Measurements from ENCODE around the gene MGAT4B.

The MGAT4B gene

DNA sequence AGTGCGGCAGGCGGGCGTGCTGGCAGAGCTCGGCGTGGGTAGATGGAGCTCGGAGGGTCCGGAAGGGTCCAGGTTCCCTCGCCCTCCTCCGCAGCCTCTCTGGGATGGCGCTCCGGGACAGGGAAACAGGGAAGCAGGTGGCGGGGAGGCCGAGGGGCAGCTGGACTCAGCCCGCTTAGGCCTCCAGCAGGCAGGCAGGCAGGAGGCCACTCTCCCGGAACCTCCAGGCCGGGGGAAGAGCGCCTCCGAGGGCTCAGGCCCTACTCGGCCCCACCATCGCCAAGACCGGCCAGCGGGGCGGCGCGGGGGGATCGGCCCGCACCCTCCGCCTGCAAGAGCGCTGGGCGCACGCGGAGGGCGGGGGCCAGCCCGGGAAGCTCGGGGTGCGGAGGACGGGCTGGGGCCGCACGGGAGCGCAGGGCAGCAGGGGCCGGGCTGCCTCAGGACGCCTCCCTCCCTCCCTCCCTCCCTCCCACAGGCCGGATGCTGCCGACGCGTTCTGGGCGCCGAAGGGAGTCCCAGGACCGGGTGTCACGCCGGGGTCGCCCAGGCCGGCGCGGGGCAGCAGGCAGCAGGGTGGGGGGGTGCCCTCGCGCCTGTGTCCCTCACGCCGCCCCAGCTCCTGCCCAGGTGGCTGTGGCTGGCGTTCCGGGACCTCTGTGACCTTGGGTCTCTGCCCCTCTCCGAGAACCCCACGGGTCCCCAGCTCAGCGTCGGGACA, 977 bp downstream of the MGAT4B start:
- peak; percentile 42 for DNase-seq

DNA sequence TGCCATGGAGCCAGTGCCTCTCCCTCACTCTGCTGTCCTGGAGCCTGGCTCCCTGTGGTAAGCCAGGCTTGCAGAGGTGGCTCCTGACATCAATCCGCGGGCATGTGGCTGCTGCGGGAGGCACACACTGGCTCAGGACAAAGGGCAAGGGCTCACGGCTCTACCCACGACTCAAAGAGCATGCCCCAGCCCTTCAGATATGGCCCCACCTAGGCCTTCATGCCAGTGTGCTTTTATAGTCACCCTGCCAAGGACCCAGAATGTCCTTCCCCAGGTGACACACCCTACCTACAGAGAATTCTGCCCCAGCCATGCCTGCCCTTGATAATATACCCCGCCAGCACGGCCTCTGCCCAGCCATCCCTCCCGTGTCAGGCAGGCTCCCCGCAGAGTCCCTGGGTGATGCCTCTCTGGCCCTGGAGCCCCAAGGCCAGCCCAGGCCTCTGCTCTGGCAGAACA, 1.6 kb downstream of the MGAT4B start:
- DNase-seq = no peak

DNA sequence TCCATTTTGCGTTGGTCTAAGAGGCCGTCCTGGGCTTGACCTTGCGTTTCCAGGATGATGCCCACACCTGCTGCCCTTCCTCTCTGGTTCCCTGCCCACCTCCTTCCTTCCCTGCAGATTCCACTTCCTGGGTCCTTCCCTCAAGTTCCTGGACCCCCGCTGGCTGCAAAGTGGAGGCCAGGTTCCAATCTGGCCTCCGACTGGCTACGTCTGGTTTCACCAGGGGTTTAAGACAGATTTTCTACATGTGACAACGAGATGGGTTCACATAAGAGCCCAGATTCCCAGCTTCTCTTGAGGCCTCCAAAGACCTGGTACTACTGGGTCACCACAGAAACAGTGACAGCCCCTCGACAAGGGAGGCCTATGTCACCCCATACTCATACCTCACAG, 2.1 kb downstream of the MGAT4B start:
- no peak for DNase-seq

- DNase-seq = peak; percentile 44
Observed at GRCh38 chr5:179803651-179804554, 2.8 kb downstream of the MGAT4B start.

DNA sequence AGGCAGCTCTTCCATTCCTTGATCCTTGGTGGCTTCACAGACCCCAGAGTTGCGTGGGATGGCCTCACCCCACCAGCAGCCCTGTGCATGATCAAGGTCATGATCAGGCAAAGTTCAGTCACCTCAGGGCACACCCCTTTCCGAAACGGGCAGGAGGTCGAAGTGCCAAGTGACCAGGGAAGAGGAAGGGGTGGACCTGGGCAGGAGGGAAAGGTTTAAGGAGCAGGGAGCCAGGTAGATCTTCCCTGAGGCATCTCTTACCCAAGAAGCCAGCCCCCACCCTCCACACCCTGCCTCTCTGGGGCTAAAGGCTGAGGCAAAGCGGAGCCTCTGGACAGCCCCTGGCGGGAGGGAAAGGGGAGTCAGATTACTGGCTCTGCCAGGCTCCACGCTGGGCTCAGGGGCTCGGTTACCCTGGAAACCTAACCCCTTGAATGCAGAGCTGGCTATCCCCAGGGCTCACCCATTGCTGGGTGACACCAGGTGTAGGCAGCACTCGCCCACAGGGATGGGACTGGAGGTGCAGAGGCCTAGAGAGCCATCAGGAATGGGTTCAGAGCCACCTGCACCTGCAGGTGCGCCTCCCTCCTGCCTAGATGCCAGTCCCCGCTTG, 3.6 kb downstream of the MGAT4B start:
- no peak for DNase-seq

GRCh38 chr5:179802207-179802883, 4.3 kb downstream of the MGAT4B start:
- no peak for DNase-seq

DNA sequence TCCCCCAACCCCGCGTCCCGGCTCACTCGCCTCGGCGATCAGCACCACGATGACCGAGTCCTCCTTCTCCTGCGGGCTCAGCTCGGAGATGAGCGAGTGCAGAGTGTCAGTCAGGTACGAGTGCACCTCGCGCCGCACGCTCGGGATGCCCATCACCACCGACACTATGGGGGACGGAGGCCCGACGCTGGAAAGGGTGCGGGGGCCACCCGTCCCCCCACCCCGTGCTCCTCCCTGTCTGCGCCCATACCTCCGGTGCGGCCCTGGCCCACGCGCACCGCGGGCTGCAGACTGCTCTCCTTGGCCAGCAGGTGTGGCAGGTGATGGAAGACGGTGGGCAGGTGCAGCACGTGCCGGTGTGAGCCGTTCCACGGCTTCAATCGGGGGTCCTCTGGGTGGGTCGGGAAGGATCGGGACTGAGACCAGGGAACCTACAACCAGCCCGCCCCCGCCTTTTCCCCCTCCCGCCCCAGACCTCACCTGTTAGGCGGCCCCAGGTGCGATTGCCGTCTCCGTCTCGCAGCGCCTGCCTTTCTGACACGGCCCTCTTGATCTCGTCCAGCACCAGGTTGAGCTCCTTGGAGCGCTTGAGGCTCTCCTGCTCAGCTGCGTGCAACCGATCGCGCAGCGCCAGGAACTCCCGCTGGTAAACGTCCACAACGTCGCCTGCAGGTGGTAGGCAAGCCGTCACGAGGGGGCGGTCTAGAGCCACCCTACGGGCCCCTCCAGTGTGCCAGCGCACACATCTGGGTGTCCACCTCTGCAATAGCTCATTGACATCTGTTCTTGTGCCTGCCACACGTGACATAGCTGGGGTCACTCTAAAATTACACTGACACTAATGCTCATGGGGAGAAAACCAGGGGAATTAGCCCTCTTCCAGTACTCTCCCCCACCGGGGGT, 5.1 kb downstream of the MGAT4B start:
- no peak for DNase-seq

DNA sequence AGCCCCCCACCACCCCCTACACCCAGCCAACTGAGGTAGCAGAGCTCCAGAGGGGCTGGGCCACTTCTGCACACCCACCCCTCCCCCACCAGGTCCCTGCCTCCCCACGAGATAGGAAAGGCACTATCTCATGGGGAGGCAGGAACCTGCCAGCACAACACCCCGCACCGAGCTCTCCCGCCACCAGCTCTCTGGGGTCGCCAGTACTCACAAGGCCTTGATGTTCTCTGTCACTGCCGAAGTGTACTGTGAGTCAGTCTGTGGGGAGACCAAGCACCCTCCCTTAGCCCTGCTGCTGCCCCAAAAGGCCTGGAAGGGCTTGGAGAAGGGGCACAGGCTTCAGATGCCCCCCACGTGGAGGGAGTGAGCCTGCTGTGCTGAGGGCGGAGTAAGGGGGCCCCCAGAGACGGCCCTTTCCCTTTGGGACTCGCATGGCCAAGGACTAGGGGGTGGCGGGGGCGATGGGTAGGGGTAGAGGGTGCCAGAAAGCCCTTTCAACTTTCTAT, 5.9 kb downstream of the MGAT4B start:
- DNase-seq = no peak

DNA sequence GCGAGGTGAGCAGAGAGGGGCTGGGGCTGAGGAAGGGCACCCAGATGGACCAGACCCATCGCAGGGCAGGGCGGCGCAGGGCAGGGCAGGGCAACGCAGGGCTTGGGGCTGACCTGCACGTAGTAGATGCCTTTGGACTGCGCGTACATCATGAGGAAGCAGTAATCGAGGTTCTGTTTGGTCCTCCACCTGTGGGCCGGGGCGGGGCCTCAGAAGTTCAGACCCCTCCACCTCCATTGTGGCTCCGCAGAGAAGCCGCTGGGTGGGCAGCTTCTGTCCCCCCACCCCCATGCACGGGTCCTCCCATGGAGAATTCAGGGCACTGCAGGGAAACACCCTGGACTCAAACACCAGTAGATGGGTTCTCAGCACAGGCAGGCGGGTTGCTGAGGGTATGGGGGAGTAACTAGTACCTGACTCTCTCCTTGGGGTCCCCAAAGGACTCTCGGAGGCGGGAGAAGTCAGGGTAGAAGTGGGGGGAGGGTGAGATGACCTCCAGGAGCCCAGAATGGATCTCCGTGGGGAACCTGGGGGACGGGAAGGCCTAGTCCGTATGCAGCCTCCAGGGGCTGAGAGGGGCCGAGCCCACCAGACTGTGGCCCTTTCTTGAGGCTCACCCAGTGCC, 6.5 kb downstream of the MGAT4B start:
- DNase-seq = no peak

- DNase-seq = no peak
Observed at GRCh38 chr5:179799644-179799973, 7.1 kb downstream of the MGAT4B start.

DNA sequence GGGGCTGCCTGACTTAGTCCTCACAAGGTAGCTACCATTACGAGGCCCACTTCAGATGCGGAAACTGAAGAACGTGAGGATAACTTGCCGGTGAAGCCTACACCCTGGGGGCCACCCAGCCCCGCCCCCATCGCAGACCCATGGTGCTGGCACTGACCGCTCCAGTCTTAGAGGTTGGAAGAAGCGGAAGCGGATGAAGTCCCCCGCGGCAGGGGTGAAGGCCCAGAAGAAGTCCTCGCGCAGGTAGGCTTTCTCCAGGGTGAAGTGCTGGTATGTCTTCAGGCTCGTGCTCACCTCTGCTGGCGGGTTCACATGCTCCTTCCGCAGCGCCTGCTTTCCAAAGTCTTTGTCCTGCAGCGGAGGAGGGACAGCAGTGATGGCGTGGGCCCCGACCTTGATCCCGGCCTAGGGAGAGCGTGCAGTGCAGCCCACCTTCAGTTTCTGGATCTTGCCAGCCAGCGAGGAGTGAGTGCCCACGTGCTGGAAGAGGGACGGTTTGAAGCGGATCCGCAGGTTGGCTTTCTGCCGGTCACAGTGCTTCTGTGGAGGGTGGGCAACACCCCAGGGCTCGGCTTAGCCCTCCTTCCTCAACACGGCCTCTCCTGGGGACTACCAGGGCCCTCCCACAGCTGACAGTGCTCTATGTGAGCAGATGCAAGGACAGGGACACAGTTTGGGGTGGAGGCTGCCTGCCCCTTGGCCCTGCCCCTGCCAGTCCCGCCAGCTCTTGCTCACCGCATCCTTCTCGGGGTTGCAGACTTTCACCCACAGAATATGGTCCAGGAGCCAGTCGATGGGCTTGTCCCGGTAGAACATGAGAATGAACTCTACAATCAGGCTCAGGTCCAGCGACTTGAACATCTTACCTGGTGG, 7.7 kb downstream of the MGAT4B start:
- no peak for DNase-seq

DNA sequence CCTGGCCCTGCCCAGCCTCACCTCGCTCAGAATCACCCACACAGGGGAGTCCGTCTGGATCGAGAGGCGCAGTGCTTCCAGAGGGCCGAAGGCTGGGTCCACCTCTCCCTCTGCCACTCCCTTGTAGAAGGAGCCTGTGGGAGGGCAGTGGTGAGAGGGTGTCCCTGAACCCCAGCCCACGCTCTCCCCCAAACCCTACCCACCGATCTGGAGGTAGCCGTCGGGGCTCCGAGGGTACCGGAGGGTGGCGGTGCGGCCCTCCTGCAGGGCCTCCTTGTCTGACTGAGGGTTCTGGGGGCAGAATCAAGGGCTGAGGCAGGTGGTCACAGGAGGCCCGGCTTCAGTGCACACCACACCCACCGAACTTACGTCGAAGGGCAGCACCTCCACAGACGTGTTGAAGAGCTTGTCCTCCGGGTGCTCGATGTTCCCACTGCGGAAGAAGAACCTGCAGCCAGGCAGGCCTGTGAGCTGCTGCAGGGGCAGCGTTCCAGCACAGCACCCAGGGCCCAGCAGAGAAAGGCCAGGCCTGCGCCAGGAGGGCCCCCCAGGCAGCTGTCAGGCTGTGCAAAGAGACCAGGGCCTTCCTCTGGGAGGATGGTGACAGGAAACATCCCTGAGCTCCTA, 8.4 kb downstream of the MGAT4B start:
- DNase-seq = no peak

- no peak for DNase-seq
Observed at GRCh38 chr5:179797741-179798140, 8.9 kb downstream of the MGAT4B start.

DNA sequence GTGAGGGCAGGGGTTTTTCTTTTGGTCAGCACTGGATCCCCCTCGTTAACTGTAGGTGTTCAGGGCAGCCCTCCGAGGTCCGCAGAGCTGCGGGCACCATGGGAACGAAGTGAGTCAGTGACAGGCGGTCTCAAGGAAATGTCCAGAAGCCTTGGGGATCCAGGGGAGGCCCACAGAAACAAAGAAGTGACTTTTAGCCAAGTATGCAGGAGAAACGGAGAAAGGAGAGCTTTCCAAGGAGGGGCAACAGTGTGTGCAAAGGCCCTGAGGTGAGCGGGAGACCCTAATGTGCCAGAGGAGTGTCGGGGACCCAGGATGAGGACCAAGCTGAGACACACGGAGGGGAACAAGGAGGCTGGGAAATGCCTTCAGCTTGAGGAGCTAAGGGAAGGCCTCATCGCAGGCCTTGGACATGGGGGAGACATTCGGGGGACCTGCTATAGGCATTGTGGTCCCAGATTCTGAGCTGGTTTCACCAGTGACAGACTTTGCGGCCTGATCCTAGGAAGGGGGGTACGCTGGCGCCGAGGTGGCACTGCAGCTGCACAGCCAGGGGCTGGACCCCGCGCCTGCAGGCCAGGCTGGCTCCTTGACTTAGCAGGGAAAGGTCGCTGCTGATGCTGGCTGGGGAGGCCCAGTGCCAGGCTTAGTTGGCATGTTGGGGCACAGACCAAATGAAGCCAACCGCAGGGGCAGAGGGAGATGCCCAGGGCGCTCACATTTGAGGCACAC, 9.6 kb downstream of the MGAT4B start:
- no peak for DNase-seq

DNA sequence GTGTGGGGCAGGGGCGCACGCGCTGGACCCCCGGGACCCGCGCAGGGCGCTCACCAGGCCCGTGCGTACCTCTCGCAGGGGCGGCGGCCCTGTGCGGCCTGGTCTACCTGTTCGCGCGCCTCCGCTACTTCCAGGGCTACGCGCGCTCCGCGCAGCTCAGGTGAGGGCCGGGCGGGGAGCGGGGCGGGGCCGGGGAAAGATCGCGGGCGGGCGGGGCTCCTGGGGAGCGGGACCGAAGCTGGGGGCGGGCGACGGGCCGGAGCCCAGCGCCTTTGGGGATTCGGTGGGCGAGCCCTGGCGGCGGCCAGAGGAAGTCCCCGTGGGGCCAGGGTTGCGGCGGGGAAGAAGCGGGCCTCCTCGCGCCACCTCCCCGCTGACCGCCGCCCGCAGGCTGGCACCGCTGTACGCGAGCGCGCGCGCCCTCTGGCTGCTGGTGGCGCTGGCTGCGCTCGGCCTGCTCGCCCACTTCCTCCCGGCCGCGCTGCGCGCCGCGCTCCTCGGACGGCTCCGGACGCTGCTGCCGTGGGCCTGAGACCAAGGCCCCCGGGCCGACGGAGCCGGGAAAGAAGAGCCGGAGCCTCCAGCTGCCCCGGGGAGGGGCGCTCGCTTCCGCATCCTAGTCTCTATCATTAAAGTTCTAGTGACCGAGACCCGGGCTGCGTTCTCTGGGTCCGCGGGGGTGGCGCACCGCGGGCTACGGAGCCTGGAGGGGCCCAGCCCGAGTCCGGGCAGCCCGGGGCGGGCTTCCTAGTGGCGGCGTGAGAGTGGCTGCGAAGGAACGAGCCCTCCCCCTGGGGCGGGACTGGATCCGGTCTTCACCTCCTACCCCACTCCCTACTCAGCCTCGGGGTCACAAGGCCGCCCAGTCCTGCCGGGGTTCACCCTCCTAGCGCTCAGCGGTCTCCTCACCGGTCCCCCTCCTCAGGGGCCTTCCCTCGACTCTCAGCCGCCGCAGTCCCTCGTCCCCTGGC, 10.5 kb downstream of the MGAT4B start:
- peak; percentile 86 for DNase-seq

DNA sequence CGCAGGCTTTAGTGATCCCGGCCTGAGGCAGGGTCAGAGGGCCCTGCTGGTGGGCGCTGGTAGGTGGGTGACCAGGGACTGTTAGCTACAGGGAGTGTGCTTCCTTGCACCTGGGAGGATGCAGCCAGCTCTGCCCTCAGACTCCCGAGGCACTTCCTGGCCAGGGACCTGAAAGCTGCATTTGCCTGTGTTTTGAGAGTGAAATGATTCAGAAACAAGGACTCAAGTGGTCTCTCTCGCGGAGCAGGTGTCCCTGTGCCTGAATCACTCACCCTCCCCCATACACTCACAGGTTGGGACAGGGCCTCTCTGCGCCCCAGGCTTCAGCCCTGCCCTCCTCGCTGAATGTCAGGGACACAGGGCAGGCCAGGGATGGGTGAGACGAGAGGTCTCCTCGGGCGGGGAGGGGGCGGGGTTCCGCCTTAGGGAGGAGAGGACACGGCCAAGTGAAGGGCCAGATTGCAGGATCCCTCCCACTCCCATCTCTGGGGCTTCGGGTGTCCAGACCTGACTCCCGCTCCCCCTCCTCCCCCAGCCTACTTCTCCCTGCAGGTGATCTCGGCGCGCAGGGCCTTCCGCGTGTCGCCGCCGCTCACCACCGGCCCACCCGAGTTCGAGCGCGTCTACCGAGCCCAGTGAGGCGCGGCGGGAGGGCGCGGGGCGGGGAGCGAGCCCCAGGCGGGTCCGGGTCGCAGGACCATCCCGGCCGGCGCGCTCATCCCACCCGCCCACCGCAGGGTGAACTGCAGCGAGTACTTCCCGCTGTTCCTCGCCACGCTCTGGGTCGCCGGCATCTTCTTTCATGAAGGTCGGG, 11.4 kb downstream of the MGAT4B start:
- no peak for DNase-seq

DNA sequence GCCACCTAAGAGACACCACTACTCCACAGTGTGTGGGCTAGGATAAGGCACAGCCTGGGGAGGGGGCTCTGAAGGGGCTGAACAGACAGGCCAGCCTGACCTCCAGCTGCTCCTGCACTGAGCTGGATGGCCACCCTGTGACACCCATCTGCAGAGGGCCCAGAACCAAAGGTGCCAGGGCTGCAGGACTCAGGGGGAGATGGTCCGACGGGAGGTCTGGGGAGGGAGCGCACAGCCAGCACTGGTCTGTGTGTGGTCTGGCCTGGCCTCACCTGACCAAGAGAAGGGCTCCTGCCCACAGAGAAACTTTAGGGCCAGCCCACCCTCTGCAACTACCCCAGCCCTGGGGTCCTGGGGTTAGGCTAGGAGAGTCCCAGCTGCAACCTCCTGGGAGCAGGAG, 12.1 kb downstream of the MGAT4B start:
- DNase-seq = no peak
